HCT116 (cell line): ENCODE measurements around the gene CCNK. TPM values are rescaled to one million over a fixed set of nuclear protein-coding genes. Genes with fewer than 3 reads are reported as not detected.

Experiments used
- ATAC-seq: fragments of 200-7000 bp; cut with Tn5 transposase; 2 replicates; pipeline ENCODE4 v1.9.1; 2020; ENCODE audit warnings: mild to moderate bottlenecking, moderate library complexity
- BruUV-seq: library from RNA; stranded (reverse); fragments of 400-500 nt; replicated peaks from 2 replicates; lab custom pipeline; 2021; lab: Mats Ljungman, UMichigan
- CTCF ChIA-PET: fragments of 300-600 bp; sonication (Branson Sonifier 250); formaldehyde crosslinking; loops from one replicate; lab custom pipeline; 2021; ENCODE audit warnings: antibody characterized with exemption; lab: Charles Lee
- POLR2A ChIA-PET: fragments of 300-600, 350-600 bp; sonication (Branson Sonifier 250); formaldehyde crosslinking; loops from one replicate; lab custom pipeline; 2021; ENCODE audit warnings: antibody characterized with exemption; lab: Charles Lee
- RAD21 ChIA-PET, 2 experiments: fragments of 300-600 bp; sonication (Branson Sonifier 250); formaldehyde crosslinking; loops; one replicate each; lab custom pipeline; 2023; ENCODE audit warnings: low total read pairs in 2 of 2; ENCODE audit not compliant: uncharacterized antibody in 2 of 2, unreplicated experiment in 2 of 2, low non-redundant PET in 1 of 2; lab: Charles Lee
- DNase-seq: peaks from one replicate; pipeline ENCODE4 v3.0.0-alpha.2; 2010; ENCODE audit warnings: low read depth, low spot score
- H2AFZ ChIP-seq: fragments of 200-600 bp; shearing (Covaris generic), sonication (generic); 2 replicates; pipeline ENCODE4 v1.6.1; 2017; ENCODE audit warnings: low read depth, mixed run types, mixed read lengths, antibody characterized with exemption, low read length; ENCODE audit not compliant: poor library complexity, severe bottlenecking
- H3K27ac ChIP-seq: 2 replicates; pipeline ENCODE4 v1.5.1; 2012; ENCODE audit warnings: low read depth, low read length
- H3K27me3 ChIP-seq: fragments of 200-600 bp; sonication (generic); 2 replicates; pipeline ENCODE4 v1.6.1; 2016; ENCODE audit warnings: mixed run types, low read length, mixed read lengths; ENCODE audit not compliant: insufficient read depth
- H3K36me3 ChIP-seq, 2 experiments: fragments of 200-500 bp in 1 of 2; fragments of 200-600 bp in 1 of 2; sonication (Bioruptor generic) in 1 of 2; sonication (generic) in 1 of 2; 2 replicates each; pipeline versions ENCODE4 v1.5.1 to v1.6.1; 2014 to 2016; ENCODE audit warnings: low read length in 2 of 2, inconsistent platforms in 1 of 2, mixed read lengths in 1 of 2, mixed run types in 1 of 2; ENCODE audit not compliant: insufficient read depth in 2 of 2, control insufficient read depth in 1 of 2
- H3K4me1 ChIP-seq, 2 experiments: fragments of 200-600 bp in 1 of 2; sonication (generic) in 1 of 2; 2 replicates each; pipeline versions ENCODE4 v1.5.1 to v1.6.1; 2012 to 2017; ENCODE audit warnings: low read length in 2 of 2, inconsistent platforms in 1 of 2, mild to moderate bottlenecking in 1 of 2, mixed read lengths in 1 of 2, mixed run types in 1 of 2, moderate library complexity in 1 of 2; ENCODE audit not compliant: insufficient read depth in 2 of 2, control insufficient read depth in 1 of 2
- H3K4me2 ChIP-seq: fragments of 200-600 bp; sonication (generic); 2 replicates; pipeline ENCODE4 v1.6.1; 2017; ENCODE audit warnings: mixed run types, low read length, mixed read lengths
- H3K4me3 ChIP-seq, 2 experiments: fragments of 200-600 bp in 1 of 2; sonication (generic) in 1 of 2; replicated peaks in 1 of 2; 2 replicates each; pipeline ENCODE4 v1.5.1; 2011 to 2016; ENCODE audit warnings: low read length in 2 of 2, control low read depth in 1 of 2, low read depth in 1 of 2, mild to moderate bottlenecking in 1 of 2, mixed read lengths in 1 of 2, mixed run types in 1 of 2
- H3K79me2 ChIP-seq: fragments of 200-600 bp; sonication (generic); 2 replicates; pipeline ENCODE4 v1.6.1; 2017; ENCODE audit warnings: mild to moderate bottlenecking, mixed run types, low read length, moderate library complexity, mixed read lengths; ENCODE audit not compliant: insufficient read depth
- H3K9ac ChIP-seq: fragments of 200-600 bp; sonication (generic); 2 replicates; pipeline ENCODE4 v1.6.1; 2016; ENCODE audit warnings: low read length, mixed read lengths
- H3K9me2 ChIP-seq: fragments of 200-600 bp; sonication (generic), shearing (Covaris generic); 2 replicates; pipeline ENCODE4 v1.6.1; 2017; ENCODE audit warnings: mixed run types, mild to moderate bottlenecking, moderate library complexity; ENCODE audit not compliant: insufficient read depth
- H3K9me3 ChIP-seq, 2 experiments: fragments of 200-500 bp in 1 of 2; fragments of 200-600 bp in 1 of 2; sonication (Bioruptor generic) in 1 of 2; sonication (generic) in 1 of 2; 2 replicates each; pipeline ENCODE4 v1.6.1; 2014 to 2017; ENCODE audit warnings: low read length in 2 of 2, mixed read lengths in 2 of 2, inconsistent platforms in 1 of 2, low read depth in 1 of 2, mild to moderate bottlenecking in 1 of 2, mixed run types in 1 of 2, moderate library complexity in 1 of 2; ENCODE audit not compliant: control insufficient read depth in 1 of 2, insufficient read depth in 1 of 2
- H4K20me1 ChIP-seq: fragments of 200-600 bp; sonication (generic), shearing (Covaris generic); 2 replicates; pipeline ENCODE4 v1.6.1; 2017; ENCODE audit warnings: mixed run types, mild to moderate bottlenecking, moderate library complexity; ENCODE audit not compliant: insufficient read depth
- ATF3 ChIP-seq: IDR thresholded peaks from 2 replicates; pipeline ENCODE4 v1.6.1; 2012
- CEBPB ChIP-seq: IDR thresholded peaks from 2 replicates; pipeline ENCODE4 v1.6.1; 2012; ENCODE audit warnings: low read depth
- CTCF ChIP-seq, 3 experiments: fragments of 200-600 bp in 1 of 3; sonication (generic) in 1 of 3; IDR thresholded peaks in 2 of 3; conservative IDR thresholded peaks in 1 of 3; 2 replicates each; pipeline ENCODE4 v1.5.1; 2012 to 2017; ENCODE audit warnings: low read depth in 2 of 3, low read length in 2 of 3, antibody characterized with exemption in 1 of 3, borderline replicate concordance in 1 of 3, control low read depth in 1 of 3, mild to moderate bottlenecking in 1 of 3, mixed read lengths in 1 of 3, mixed run types in 1 of 3, moderate library complexity in 1 of 3; ENCODE audit not compliant: insufficient read depth in 1 of 3
- EZH2 ChIP-seq: fragments of 200-600 bp; sonication (generic); IDR thresholded peaks from 2 replicates; pipeline ENCODE4 v1.6.1; 2017; ENCODE audit warnings: antibody characterized with exemption, mixed run types
- EZH2phosphoT487 ChIP-seq: fragments of 200-600 bp; IDR thresholded peaks from 2 replicates; pipeline ENCODE4 v1.6.1; 2018; ENCODE audit warnings: antibody characterized with exemption, borderline replicate concordance
- RAD21 ChIP-seq: IDR thresholded peaks from 2 replicates; pipeline ENCODE4 v1.6.1; 2012; ENCODE audit warnings: low read depth, mild to moderate bottlenecking
- YY1 ChIP-seq: IDR thresholded peaks from 2 replicates; pipeline ENCODE4 v1.6.1; 2011; ENCODE audit warnings: low read length, low read depth, moderate library complexity, mild to moderate bottlenecking; ENCODE audit not compliant: insufficient replicate concordance; ENCODE audit errors: extremely low read depth
- ZBTB33 ChIP-seq: IDR thresholded peaks from 2 replicates; pipeline ENCODE4 v1.6.1; 2011; ENCODE audit warnings: mild to moderate bottlenecking, low read length, moderate library complexity; ENCODE audit not compliant: insufficient replicate concordance; ENCODE audit errors: extremely low read depth
- intact Hi-C: fragments of 100-400 bp; cut with micrococcal nuclease; formaldehyde crosslinking; loops from 2 replicates; pipeline ENCODE4 v1.10.0; 2022
- total RNA-seq: library from RNA; stranded (reverse); gene quantifications from one replicate; pipeline ENCODE4 v1.2.1, GENCODE V29; 2021; ENCODE audit not compliant: unreplicated experiment

The CCNK gene
- total RNA-seq, 1 experiment from 2014 or later, result 68.2 TPM

- Histone ChIP-seq H2AFZ (no peak overlapping the region), H3K79me2 (peaks cover 39% of the 10 kb centered on the region; the same call in 1 of the 2 replicates), H3K4me3 (no peak overlapping the region), H3K9ac (no peak overlapping the region), H3K27ac (no peak overlapping the region), H3K36me3 (no peaks in the 10 kb centered on the region), H3K9me3 (no peaks in the 10 kb centered on the region), H4K20me1 (no peaks in the 10 kb centered on the region), H3K4me1 (peaks cover 38 to 43% of the 10 kb centered on the region in 2 experiments), H3K9me2 (no peaks in the 10 kb centered on the region), H3K27me3 (no peaks in the 10 kb centered on the region), H3K4me2 (no peak overlapping the region)
- ChIA-PET RAD21 (no interaction called here), CTCF (no interaction called here), POLR2A (no interaction called here)
- no peak for ATAC-seq
- no TSS peak for BruUV-seq
- intact Hi-C loops, result no loop called here
- DNase-seq, result no peak
- TF ChIP-seq CEBPB, result no peak
- no peak for TF ChIP-seq ATF3
- TF ChIP-seq CTCF (IDR thresholded peaks at IDR 0.05 in 2 of 3, conservative IDR thresholded peaks at IDR 0.05 in 1 of 3; ENCODE audit: borderline replicate concordance in 1 of 3, insufficient read depth in 1 of 3, low read depth in 2 of 3, low read length in 2 of 3), result no peak
- no peak for TF ChIP-seq YY1
- TF ChIP-seq RAD21, result no peak
- no peak for TF ChIP-seq EZH2phosphoT487
- no peak for TF ChIP-seq EZH2
- TF ChIP-seq ZBTB33, result no peak
Observed at GRCh38 chr14:99561864-99562263, 80.7 kb downstream of the CCNK start.

Other genes starting within 250 kb of the CCNK start
- gene BCL11B, start 209.2 kb upstream of the CCNK start, total RNA-seq, result 1.1 TPM
- gene SETD3, start 550 bp upstream of the CCNK start, total RNA-seq, result 46.6 TPM
- 42.3 TPM for gene CCDC85C, start 122.8 kb downstream of the CCNK start, total RNA-seq
- not detected for gene HHIPL1, start 163.7 kb downstream of the CCNK start, total RNA-seq
- gene CYP46A1, start 202.9 kb downstream of the CCNK start, total RNA-seq, result 0.76 TPM